GM12878 (cell line): ENCODE measurements around the gene STMP1. TPM values are rescaled to one million over a fixed set of nuclear protein-coding genes. Genes with fewer than 3 reads are reported as not detected.

Experiments
- ATAC-seq: fragments of 200-7000 bp; cut with Tn5 transposase; 3 replicates; pipeline ENCODE4 v1.9.1; 2020; ENCODE audit warnings: mild to moderate bottlenecking, moderate library complexity
- BruUV-seq: library from RNA; stranded (reverse); fragments of 400-500 nt; replicated peaks from 2 replicates; lab custom pipeline; 2021; lab: Mats Ljungman, UMichigan
- CTCF ChIA-PET: fragments of 300-600 bp; sonication (Branson Sonifier 250); formaldehyde crosslinking; extraction: SDS; loops from one replicate; lab custom pipeline; 2021; ENCODE audit warnings: inconsistent platforms; lab: Yijun Ruan, JAX
- POLR2A ChIA-PET: fragments of 350-600 bp; formaldehyde crosslinking; extraction: SDS; loops from one replicate; lab custom pipeline; 2021; ENCODE audit warnings: inconsistent platforms; lab: Charles Lee
- RAD21 ChIA-PET: fragments of 300-600 bp; sonication (Branson Sonifier 250); formaldehyde crosslinking; loops from one replicate; lab custom pipeline; 2023; ENCODE audit warnings: antibody characterized with exemption; ENCODE audit not compliant: unreplicated experiment; lab: Charles Lee
- SMC1A ChIA-PET: fragments of 300-600 bp; sonication (Branson Sonifier 250); formaldehyde crosslinking; loops from one replicate; lab custom pipeline; 2023; ENCODE audit not compliant: unreplicated experiment, uncharacterized antibody; lab: Charles Lee
- DNase-seq: peaks from one replicate; pipeline ENCODE4 v3.0.0-alpha.2; 2011; ENCODE audit warnings: low read depth, low spot score
- FAIRE-seq: peaks from 3 replicates; lab custom pipeline; 2011; peaks lifted over from hg19 to GRCh38; lab: Jason Lieb, UNC
- H2AFZ ChIP-seq: 2 replicates; pipeline ENCODE4 v1.6.0; 2011; ENCODE audit warnings: low read depth, low read length, control low read depth; ENCODE audit not compliant: control insufficient read depth
- H3K27ac ChIP-seq: 2 replicates; pipeline ENCODE4 v1.5.1; 2011; ENCODE audit warnings: control low read depth; ENCODE audit not compliant: control insufficient read depth, insufficient read depth
- H3K27me3 ChIP-seq, 2 experiments: replicated peaks in 1 of 2; 2 replicates each; pipeline versions ENCODE4 v1.6.0 to v1.6.1; 2011; ENCODE audit warnings: low read length in 1 of 2; ENCODE audit not compliant: control insufficient read depth in 2 of 2, insufficient read depth in 2 of 2
- H3K36me3 ChIP-seq, 2 experiments: 2 replicates each; pipeline ENCODE4 v1.5.1; 2011; ENCODE audit warnings: low read length in 1 of 2; ENCODE audit not compliant: control insufficient read depth in 2 of 2, insufficient read depth in 2 of 2
- H3K4me1 ChIP-seq: 2 replicates; pipeline ENCODE4 v1.6.1; 2011; ENCODE audit warnings: mild to moderate bottlenecking, low read length, moderate library complexity, mixed read lengths; ENCODE audit not compliant: control insufficient read depth, insufficient read depth
- H3K4me2 ChIP-seq: 2 replicates; pipeline ENCODE4 v1.6.0; 2011; ENCODE audit warnings: control low read depth; ENCODE audit not compliant: control insufficient read depth, insufficient read depth
- H3K4me3 ChIP-seq: fragments of 200-600 bp; sonication (generic); 2 replicates; pipeline ENCODE4 v1.5.1; 2016
- H3K79me2 ChIP-seq: 2 replicates; pipeline ENCODE4 v1.6.0; 2011; ENCODE audit warnings: low read length; ENCODE audit not compliant: control insufficient read depth, insufficient read depth
- H3K9ac ChIP-seq: 2 replicates; pipeline ENCODE4 v1.8.0; 2011; ENCODE audit warnings: low read length, control low read depth, mixed read lengths; ENCODE audit not compliant: control insufficient read depth, insufficient read depth
- H3K9me3 ChIP-seq: replicated peaks from 3 replicates; pipeline ENCODE4 v1.5.1; 2011; ENCODE audit warnings: mild to moderate bottlenecking, low read length; ENCODE audit not compliant: control insufficient read depth, insufficient read depth
- H4K20me1 ChIP-seq: 2 replicates; pipeline ENCODE4 v1.6.0; 2011; ENCODE audit not compliant: control insufficient read depth, insufficient read depth
- ASH2L ChIP-seq: fragments of 300-600, 200-600 bp; sonication (generic); IDR thresholded peaks from 2 replicates; pipeline ENCODE4 v1.6.1; 2017; ENCODE audit warnings: low read depth, mild to moderate bottlenecking, borderline replicate concordance
- BACH1 ChIP-seq: fragments of 450-650 bp; IDR thresholded peaks from 2 replicates; pipeline ENCODE4 v1.6.1; 2017; ENCODE audit warnings: mild to moderate bottlenecking, borderline replicate concordance
- IKZF1 ChIP-seq: fragments of 450-650 bp; conservative IDR thresholded peaks from 2 replicates; pipeline ENCODE4 v1.6.1; 2017; ENCODE audit warnings: antibody characterized with exemption, mild to moderate bottlenecking
- IKZF2 ChIP-seq, 2 experiments: fragments of 450-650 bp; IDR thresholded peaks; 2 replicates each; pipeline ENCODE4 v1.6.1; 2017; ENCODE audit warnings: mild to moderate bottlenecking in 2 of 2, moderate library complexity in 2 of 2
- LARP7 ChIP-seq: fragments of 450-650 bp; IDR thresholded peaks from 2 replicates; pipeline ENCODE4 v1.6.1; 2017; ENCODE audit warnings: mild to moderate bottlenecking
- NFYB ChIP-seq: IDR thresholded peaks from 2 replicates; pipeline ENCODE4 v1.6.1; 2011; ENCODE audit warnings: low read depth, mild to moderate bottlenecking, low read length, improper control_type of control experiment, moderate library complexity; ENCODE audit not compliant: insufficient read depth
- SMAD5 ChIP-seq: IDR thresholded peaks from 2 replicates; pipeline ENCODE4 v1.6.1; 2016; ENCODE audit warnings: antibody characterized with exemption, low read depth
- SP1 ChIP-seq: IDR thresholded peaks from one replicate; pipeline ENCODE4 v1.6.1; 2011; ENCODE audit warnings: low read depth, low read length
- WGBS: methylation state at CpG from one replicate; pipeline ENCODE4 v1.1.6; 2016; ENCODE audit warnings: low lambda C conversion rate; ENCODE audit not compliant: insufficient replicate concordance, insufficient coverage; ENCODE audit errors: missing lambda C conversion rate; 5-methylcytosine and 5-hydroxymethylcytosine counted together
- in situ Hi-C: fragments of 300-500 bp; cut with MboI; formaldehyde crosslinking; loops from 9 replicates; pipeline ENCODE4 v1.14.3; 2018; ENCODE audit warnings: mixed read lengths
- intact Hi-C: fragments of 100-400 bp; cut with micrococcal nuclease; formaldehyde crosslinking; loops from one replicate; pipeline ENCODE4 v1.14.2; 2022; ENCODE audit not compliant: unreplicated experiment
- polyA plus RNA-seq, 11 experiments: library from polyadenylated mRNA; depleted of rRNA in 4 of 11; unstranded in 6 of 11; stranded (reverse) in 5 of 11; fragments of >200 nt; fragmentation: Nextera tagmentation in 4 of 11; fragmentation: Illumina TruSeq in 1 of 11; extraction: Ambion mirVana in 4 of 11; extraction: Trizol in 1 of 11; gene quantifications; 1 replicate in 1 of 11; 2 replicates in 10 of 11; pipeline versions ENCODE4 v1.2.1 to v1.2.3, GENCODE V29; 2011 to 2016; ENCODE audit warnings: inconsistent platforms in 2 of 11, missing spikeins in 2 of 11, low read depth in 1 of 11
- total RNA-seq, 4 experiments: library from RNA; depleted of rRNA in 3 of 4; stranded (reverse); fragments of >200 nt in 3 of 4; fragmentation: Illumina TruSeq in 1 of 4; extraction: Trizol in 1 of 4; gene quantifications; 2 replicates each; pipeline versions ENCODE4 v1.2.1 to v1.2.3, GENCODE V29; 2013 to 2021
- TF ChIP-seq, protein P1 (sequence below): fragments of 450-650 bp; IDR thresholded peaks from 2 replicates; pipeline ENCODE4 v1.6.1; 2017; ENCODE audit warnings: mild to moderate bottlenecking

Gene STMP1
- total and polyA plus RNA-seq, 10 of the 15 experiments (the other 5 are each of a cell fraction or from before 2014, with no cell fraction given), result 8.0 to 79.9 (median 24.7) TPM

DNA sequence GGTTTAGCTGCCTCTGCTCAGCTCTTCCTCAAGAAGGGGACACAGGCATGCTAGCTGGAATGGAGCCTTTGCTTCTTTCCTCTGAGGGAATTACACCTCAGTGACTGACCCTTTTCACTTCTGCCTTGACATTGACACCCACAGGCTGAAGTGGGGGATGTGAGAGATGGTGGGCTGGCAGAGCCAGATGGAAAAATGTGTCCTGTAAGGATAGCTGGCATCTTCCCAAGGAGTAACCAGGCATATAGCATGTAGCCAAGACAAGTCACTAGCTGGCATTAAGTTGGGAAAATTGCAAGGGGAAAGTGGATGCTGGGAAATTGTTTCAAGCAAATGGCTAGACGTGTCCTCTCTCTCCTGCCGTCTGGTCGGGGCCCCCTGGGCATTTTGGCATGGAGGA, 19.9 kb downstream of the STMP1 start:
- no peak for FAIRE-seq
- ChIA-PET SMC1A (interaction anchor here (1.3 to 4.3 kb wide), 2 partner anchors 9 to 15 kb away, joined by 3 to 18 read pairs; no protein-coding TSS in a partner anchor), RAD21 (no interaction called here), POLR2A (interaction anchor here (1.0 kb wide), 1 partner anchor 11 kb away, joined by 3 read pairs; no protein-coding TSS in a partner anchor), CTCF (interaction anchor here (7.3 kb wide), 1 partner anchor 9 kb away, joined by 55 read pairs; no protein-coding TSS in a partner anchor)
- no peak overlapping the region for H3K4me2 ChIP-seq
- BruUV-seq, result no TSS peak
- H3K79me2 ChIP-seq, result no peaks in the 10 kb centered on the region
- ATAC-seq, result no peak
- H2AFZ ChIP-seq, result no peak overlapping the region
- in situ Hi-C loops, result no loop called here
- no peaks in the 10 kb centered on the region; a peak in 2 of 4 replicates for H3K36me3 ChIP-seq
- intact Hi-C loops, result no loop called here
- H3K27ac ChIP-seq, result no peak overlapping the region
- H3K27me3 ChIP-seq, result no peaks in the 10 kb centered on the region
- 95% methylated on average over 3 of the region's 3 CpGs for WGBS
- no peaks in the 10 kb centered on the region for H4K20me1 ChIP-seq
- DNase-seq, result no peak
- H3K9me3 ChIP-seq, result no peaks in the 10 kb centered on the region
- H3K4me1 ChIP-seq, result no peaks in the 10 kb centered on the region
- TF ChIP-seq IKZF1 (no peak), BACH1 (no peak), NFYB (no peak), ASH2L (no peak), LARP7 (no peak), SMAD5 (no peak), SP1 (no peak), IKZF2 (IDR thresholded peaks at IDR 0.05) (no peak)
- TF ChIP-seq, protein P1, sequence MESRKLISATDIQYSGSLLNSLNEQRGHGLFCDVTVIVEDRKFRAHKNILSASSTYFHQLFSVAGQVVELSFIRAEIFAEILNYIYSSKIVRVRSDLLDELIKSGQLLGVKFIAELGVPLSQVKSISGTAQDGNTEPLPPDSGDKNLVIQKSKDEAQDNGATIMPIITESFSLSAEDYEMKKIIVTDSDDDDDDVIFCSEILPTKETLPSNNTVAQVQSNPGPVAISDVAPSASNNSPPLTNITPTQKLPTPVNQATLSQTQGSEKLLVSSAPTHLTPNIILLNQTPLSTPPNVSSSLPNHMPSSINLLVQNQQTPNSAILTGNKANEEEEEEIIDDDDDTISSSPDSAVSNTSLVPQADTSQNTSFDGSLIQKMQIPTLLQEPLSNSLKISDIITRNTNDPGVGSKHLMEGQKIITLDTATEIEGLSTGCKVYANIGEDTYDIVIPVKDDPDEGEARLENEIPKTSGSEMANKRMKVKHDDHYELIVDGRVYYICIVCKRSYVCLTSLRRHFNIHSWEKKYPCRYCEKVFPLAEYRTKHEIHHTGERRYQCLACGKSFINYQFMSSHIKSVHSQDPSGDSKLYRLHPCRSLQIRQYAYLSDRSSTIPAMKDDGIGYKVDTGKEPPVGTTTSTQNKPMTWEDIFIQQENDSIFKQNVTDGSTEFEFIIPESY, result no peak
- no peak overlapping the region for H3K9ac ChIP-seq
- no peak overlapping the region for H3K4me3 ChIP-seq
